Gastroesophageal sphincter (tissue), 3 donors: ENCODE measurements around the gene ANKRD33.

Experiments used
- EP300 ChIP-seq: sonication (generic); formaldehyde crosslinking; IDR thresholded peaks from one replicate; pipeline ENCODE4 v1.6.1; 2017; ENCODE audit warnings: antibody characterized with exemption, mild to moderate bottlenecking
- POLR2A ChIP-seq, 2 donors: fragments of 450-650 bp; IDR thresholded peaks; one replicate each; pipeline ENCODE4 v1.6.1; 2017; ENCODE audit warnings: antibody characterized with exemption in 2 of 2, mild to moderate bottlenecking in 2 of 2, moderate library complexity in 1 of 2
- POLR2AphosphoS5 ChIP-seq: sonication (generic); formaldehyde crosslinking; IDR thresholded peaks from one replicate; pipeline ENCODE4 v1.6.1; 2017; ENCODE audit warnings: antibody characterized with exemption
- TF ChIP-seq, protein P1 (sequence below), 4 experiments: fragments of 200-600 bp in 2 of 4; fragments of 450-650 bp in 2 of 4; sonication (generic) in 1 of 4; IDR thresholded peaks; one replicate each; pipeline ENCODE4 v1.5.1; 2017 to 2019; ENCODE audit warnings: antibody characterized with exemption in 4 of 4, mild to moderate bottlenecking in 2 of 4, moderate library complexity in 2 of 4

DNA sequence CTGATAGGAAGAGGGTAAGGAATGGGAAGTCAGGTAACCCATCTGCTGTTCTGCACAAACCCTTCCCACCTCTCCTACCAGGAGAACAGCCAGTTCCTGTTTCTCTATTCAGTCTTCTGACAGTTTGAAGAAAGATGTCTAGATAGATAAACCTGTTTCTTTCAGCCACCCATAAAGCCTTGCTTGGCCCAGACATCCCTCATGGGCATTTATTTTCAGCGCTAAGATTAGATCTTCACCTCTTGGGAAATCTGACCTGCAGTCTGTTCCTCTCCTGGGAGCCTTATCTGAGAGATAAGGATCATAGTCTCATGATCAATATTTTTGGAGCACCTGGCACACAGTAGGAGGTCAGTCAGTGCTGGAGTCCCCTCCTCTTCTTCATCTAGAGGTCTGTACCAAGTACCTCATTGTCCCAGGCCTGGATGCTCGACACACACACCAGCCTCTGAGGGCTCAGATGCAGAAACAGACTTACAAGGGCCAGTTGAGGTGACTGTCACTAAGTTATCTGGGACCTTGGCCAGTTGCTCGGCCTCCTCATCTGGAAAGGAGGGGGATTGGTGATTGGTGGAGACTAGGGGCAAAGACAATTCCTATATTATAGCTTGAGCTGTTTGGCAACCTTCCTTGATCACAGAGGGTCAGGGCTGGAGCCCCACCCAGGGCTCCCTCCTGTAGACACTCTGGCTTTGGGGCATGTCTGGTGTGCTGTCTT lies 37.6 kb downstream of the ANKRD33 start:
- TF ChIP-seq, protein P1, sequence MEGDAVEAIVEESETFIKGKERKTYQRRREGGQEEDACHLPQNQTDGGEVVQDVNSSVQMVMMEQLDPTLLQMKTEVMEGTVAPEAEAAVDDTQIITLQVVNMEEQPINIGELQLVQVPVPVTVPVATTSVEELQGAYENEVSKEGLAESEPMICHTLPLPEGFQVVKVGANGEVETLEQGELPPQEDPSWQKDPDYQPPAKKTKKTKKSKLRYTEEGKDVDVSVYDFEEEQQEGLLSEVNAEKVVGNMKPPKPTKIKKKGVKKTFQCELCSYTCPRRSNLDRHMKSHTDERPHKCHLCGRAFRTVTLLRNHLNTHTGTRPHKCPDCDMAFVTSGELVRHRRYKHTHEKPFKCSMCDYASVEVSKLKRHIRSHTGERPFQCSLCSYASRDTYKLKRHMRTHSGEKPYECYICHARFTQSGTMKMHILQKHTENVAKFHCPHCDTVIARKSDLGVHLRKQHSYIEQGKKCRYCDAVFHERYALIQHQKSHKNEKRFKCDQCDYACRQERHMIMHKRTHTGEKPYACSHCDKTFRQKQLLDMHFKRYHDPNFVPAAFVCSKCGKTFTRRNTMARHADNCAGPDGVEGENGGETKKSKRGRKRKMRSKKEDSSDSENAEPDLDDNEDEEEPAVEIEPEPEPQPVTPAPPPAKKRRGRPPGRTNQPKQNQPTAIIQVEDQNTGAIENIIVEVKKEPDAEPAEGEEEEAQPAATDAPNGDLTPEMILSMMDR (IDR thresholded peaks at IDR 0.05): no peak
- TF ChIP-seq POLR2A (IDR thresholded peaks at IDR 0.05) (no peak), POLR2AphosphoS5 (no peak), EP300 (no peak)
